Epithelial cell of esophagus (primary cell): ENCODE measurements around the gene PTPRN2.

Experiments
- DNase-seq: peaks from one replicate; pipeline ENCODE4 v3.0.0; 2010; ENCODE audit warnings: low read depth
- H3K4me3 ChIP-seq: 2 replicates; pipeline ENCODE4 v1.5.1; 2011; ENCODE audit warnings: mild to moderate bottlenecking, low read length, control low read depth
- CTCF ChIP-seq: IDR thresholded peaks from 2 replicates; pipeline ENCODE4 v1.5.1; 2011; ENCODE audit warnings: low read depth, mild to moderate bottlenecking, low read length, control low read depth, inconsistent platforms; ENCODE audit not compliant: insufficient read depth; ENCODE audit errors: missing control alignments

PTPRN2 gene

GRCh38 chr7:158279539-158280447 is 307.8 kb downstream of the PTPRN2 start:
- TF ChIP-seq CTCF, result no peak
- H3K4me3 ChIP-seq, result no peak overlapping the region
- no peak for DNase-seq

- no peak overlapping the region for H3K4me3 ChIP-seq
- no peak for DNase-seq
- TF ChIP-seq CTCF, result no peak
Observed at GRCh38 chr7:158278745-158279320, 308.8 kb downstream of the PTPRN2 start.

GRCh38 chr7:158277219-158278141 is 310.1 kb downstream of the PTPRN2 start:
- no peak for TF ChIP-seq CTCF
- no peak for DNase-seq
- H3K4me3 ChIP-seq, result no peak overlapping the region

- H3K4me3 ChIP-seq, result no peak overlapping the region
- no peak for DNase-seq
- TF ChIP-seq CTCF, result no peak
Observed at GRCh38 chr7:158276414-158277218, 311.0 kb downstream of the PTPRN2 start.

GRCh38 chr7:158275711-158276413 is 311.8 kb downstream of the PTPRN2 start:
- H3K4me3 ChIP-seq, result no peak overlapping the region
- no peak for DNase-seq
- no peak for TF ChIP-seq CTCF
